IMR-90 (cell line): Measurements from ENCODE around the gene TEK.

Source experiments
- BHLHE40 ChIP-seq: fragments of 150-350 bp; IDR thresholded peaks from 2 replicates; pipeline ENCODE4 v1.6.1; 2016; ENCODE audit warnings: mild to moderate bottlenecking, low read depth, low read length
- CEBPB ChIP-seq: IDR thresholded peaks from 2 replicates; pipeline ENCODE4 v1.6.1; 2012; ENCODE audit warnings: low read depth, low read length, improper control_type of control experiment
- CHD1 ChIP-seq: IDR thresholded peaks from 2 replicates; pipeline ENCODE4 v1.6.1; 2012; ENCODE audit warnings: low read depth, low read length, improper control_type of control experiment
- CTCF ChIP-seq: conservative IDR thresholded peaks from 2 replicates; pipeline ENCODE4 v1.5.1; 2012; ENCODE audit warnings: mild to moderate bottlenecking, low read depth, low read length, improper control_type of control experiment
- POLR2A ChIP-seq: IDR thresholded peaks from 2 replicates; pipeline ENCODE4 v1.6.1; 2012; ENCODE audit warnings: mild to moderate bottlenecking, low read depth, low read length
- RFX5 ChIP-seq: IDR thresholded peaks from 2 replicates; pipeline ENCODE4 v1.8.0; 2012; ENCODE audit warnings: low read depth, mild to moderate bottlenecking, low read length, moderate library complexity
- USF2 ChIP-seq: fragments of 150-350 bp; IDR thresholded peaks from 2 replicates; pipeline ENCODE4 v1.6.1; 2017; ENCODE audit warnings: mild to moderate bottlenecking, antibody characterized with exemption, low read length, low read depth

- no peak for TF ChIP-seq CTCF
- no peak for TF ChIP-seq RFX5
- TF ChIP-seq POLR2A = no peak
- no peak for TF ChIP-seq BHLHE40
- TF ChIP-seq USF2 = no peak
- no peak for TF ChIP-seq CHD1
- TF ChIP-seq CEBPB = no peak
These were observed 48.7 kb downstream of the TEK start for GRCh38 chr9:27157736-27158135.
